ENCODE measurements around the gene BRIP1.
"Not testable (repeated sequence)": the region's sequence is repeated elsewhere in the genome, so short reads cannot be mapped to it uniquely, and the experiment has no call there.

The BRIP1 gene

DNA sequence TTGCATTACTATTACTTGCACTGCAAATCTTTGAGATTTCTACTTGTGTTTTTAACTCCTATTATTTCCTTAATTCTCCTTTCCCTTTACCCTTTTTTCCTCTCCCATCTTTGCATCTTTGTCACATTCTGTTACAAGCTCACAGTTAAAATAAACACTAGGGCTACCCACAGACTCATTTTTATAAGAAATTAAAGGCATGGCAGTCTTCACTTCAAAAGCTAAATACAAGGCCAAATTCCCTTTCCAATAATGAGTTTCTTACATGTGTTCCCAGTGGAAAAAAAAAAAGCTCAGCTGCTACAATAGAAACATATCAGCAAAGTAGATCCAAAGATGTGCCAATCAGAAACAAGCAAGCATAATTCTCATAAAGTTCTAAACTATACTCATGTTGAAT lies 3.7 kb upstream of the BRIP1 start:
- Histone ChIP-seq H3K9ac (ENCODE audit: low read depth, low read length) (no peak overlapping the region), H3K36me3 (ENCODE audit: control insufficient read depth, insufficient read depth, low read length) (peaks cover 53% of the 10 kb centered on the region), H3K9me3 (ENCODE audit: control insufficient read depth, insufficient read depth, low read length) (no peaks in the 10 kb centered on the region)

DNA sequence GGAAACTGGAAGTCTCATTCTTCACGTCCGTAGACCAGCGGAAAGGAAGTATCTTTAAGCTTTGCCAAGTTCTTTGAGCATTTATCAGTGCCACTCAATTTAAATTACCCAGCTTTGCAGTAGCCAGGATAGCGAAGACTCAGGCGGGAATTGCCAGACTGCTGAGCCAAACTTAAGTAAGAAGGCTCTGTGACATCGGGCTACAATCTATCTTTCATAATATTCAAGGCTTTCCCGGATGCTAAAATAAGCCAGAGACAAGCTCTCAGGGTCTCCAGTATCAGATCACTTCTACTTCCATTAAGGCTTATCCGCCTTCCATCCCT lies 436 bp upstream of the BRIP1 start:
- H3K9ac ChIP-seq (ENCODE audit: low read depth, low read length), result peak overlapping the region; percentile 72
- H3K4me3 ChIP-seq (ENCODE audit: low read depth, low read length), result peak overlapping the region; percentile 94
- H3K36me3 ChIP-seq (ENCODE audit: control insufficient read depth, insufficient read depth, low read length), result peaks cover 42% of the 10 kb centered on the region
- H3K9me3 ChIP-seq (ENCODE audit: control insufficient read depth, insufficient read depth, low read length), result no peaks in the 10 kb centered on the region
- no peaks in the 10 kb centered on the region for H3K27me3 ChIP-seq (ENCODE audit: control insufficient read depth, insufficient read depth, low read length)
- peaks cover 13% of the 10 kb centered on the region; the same call in 1 of the 2 replicates for H3K4me1 ChIP-seq (ENCODE audit: control insufficient read depth, insufficient read depth, low read length)
- peak overlapping the region; percentile 85 for H3K27ac ChIP-seq (ENCODE audit: low read depth, low read length)

More for the DNA sequence above, 3.7 kb upstream of the BRIP1 start:
- H3K27me3 ChIP-seq (ENCODE audit: control insufficient read depth, insufficient read depth, low read length), result no peaks in the 10 kb centered on the region
- peaks cover 4% of the 10 kb centered on the region; the same call in 1 of the 2 replicates for H3K4me1 ChIP-seq (ENCODE audit: control insufficient read depth, insufficient read depth, low read length)
- H3K4me3 ChIP-seq (ENCODE audit: low read depth, low read length), result no peak overlapping the region
- H3K27ac ChIP-seq (ENCODE audit: low read depth, low read length), result no peak overlapping the region

DNA sequence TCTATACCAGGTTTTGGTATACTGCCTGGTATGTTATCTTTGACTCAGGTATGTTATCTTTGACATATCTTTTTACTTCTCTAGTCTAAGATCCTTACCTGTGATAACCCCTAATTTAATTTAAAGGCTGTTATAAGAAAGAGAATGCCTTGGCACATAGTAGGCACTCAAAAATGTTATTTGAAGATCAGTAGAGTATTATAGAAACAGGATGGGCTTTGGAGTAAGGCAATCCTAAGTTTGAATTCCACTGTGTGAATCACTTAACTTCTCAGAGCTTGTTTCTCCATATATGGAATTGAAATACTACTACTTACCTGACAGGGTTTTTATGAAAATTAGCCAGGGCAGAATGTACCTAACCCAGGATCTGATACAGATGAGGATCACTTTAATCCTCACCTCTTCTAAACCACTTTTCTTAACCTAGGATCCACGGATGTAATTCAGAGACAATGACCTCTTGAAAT lies 1.2 kb downstream of the BRIP1 start:
- Histone ChIP-seq H3K4me1 (ENCODE audit: control insufficient read depth, insufficient read depth, low read length) (peaks cover 13% of the 10 kb centered on the region; the same call in 1 of the 2 replicates), H3K27ac (ENCODE audit: low read depth, low read length) (peak overlapping the region; percentile 97), H3K9ac (ENCODE audit: low read depth, low read length) (peak overlapping the region; percentile 94), H3K9me3 (ENCODE audit: control insufficient read depth, insufficient read depth, low read length) (no peaks in the 10 kb centered on the region), H3K36me3 (ENCODE audit: control insufficient read depth, insufficient read depth, low read length) (peaks cover 35% of the 10 kb centered on the region), H3K4me3 (ENCODE audit: low read depth, low read length) (peak overlapping the region; percentile 94), H3K27me3 (ENCODE audit: control insufficient read depth, insufficient read depth, low read length) (no peaks in the 10 kb centered on the region)

DNA sequence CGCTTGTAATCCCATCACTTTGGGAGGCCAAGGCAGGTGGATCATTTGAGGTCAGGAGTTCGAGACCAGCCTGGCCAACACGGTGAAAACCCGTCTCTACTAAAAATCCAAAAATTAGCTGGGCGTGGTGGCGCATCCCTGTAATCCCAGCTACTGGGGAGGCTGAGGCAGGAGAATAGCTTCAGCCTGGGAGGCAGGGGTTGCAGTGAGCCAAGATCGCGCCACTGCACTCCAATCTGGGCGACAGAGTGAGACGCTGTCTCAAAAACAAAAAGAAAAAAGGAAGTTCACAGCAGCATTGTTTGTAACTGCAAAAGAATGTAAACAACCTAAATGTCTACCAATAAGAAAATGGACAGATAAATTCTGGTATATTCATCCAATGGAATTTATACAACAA lies 2.9 kb downstream of the BRIP1 start:
- H3K4me3 ChIP-seq (ENCODE audit: low read depth, low read length); H3K9me3 ChIP-seq (ENCODE audit: control insufficient read depth, insufficient read depth, low read length); H3K27ac ChIP-seq (ENCODE audit: low read depth, low read length); H3K27me3 ChIP-seq (ENCODE audit: control insufficient read depth, insufficient read depth, low read length); H3K9ac ChIP-seq (ENCODE audit: low read depth, low read length): not testable (repeated sequence)
- Histone ChIP-seq H3K4me1 (ENCODE audit: control insufficient read depth, insufficient read depth, low read length) (peaks cover 13% of the 10 kb centered on the region; the same call in 1 of the 2 replicates), H3K36me3 (ENCODE audit: control insufficient read depth, insufficient read depth, low read length) (peaks cover 47% of the 10 kb centered on the region)

DNA sequence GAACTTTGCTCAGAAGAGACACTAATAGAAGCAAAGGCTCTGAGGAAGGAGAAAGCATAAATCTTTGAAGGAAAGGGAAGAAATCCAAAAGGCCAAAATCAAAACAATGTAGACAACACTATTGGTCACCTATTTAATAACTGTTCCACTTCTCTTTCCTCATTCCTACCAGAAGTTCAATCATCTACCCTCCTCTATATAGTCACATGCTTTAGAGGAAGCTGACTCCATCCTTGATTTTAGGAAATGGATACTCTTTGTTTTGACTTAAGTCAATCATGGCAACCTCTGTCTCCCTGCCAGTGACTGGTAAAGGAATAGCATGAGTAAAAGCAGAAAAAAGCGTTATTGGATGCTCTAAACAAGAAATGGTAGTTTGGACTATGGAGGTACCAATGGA lies 7.3 kb downstream of the BRIP1 start:
- Histone ChIP-seq H3K27ac (ENCODE audit: low read depth, low read length) (no peak overlapping the region), H3K27me3 (ENCODE audit: control insufficient read depth, insufficient read depth, low read length) (no peaks in the 10 kb centered on the region), H3K4me1 (ENCODE audit: control insufficient read depth, insufficient read depth, low read length) (no peaks in the 10 kb centered on the region), H3K9me3 (ENCODE audit: control insufficient read depth, insufficient read depth, low read length) (no peaks in the 10 kb centered on the region), H3K4me3 (ENCODE audit: low read depth, low read length) (no peak overlapping the region), H3K9ac (ENCODE audit: low read depth, low read length) (no peak overlapping the region), H3K36me3 (ENCODE audit: control insufficient read depth, insufficient read depth, low read length) (peaks cover 84% of the 10 kb centered on the region)

DNA sequence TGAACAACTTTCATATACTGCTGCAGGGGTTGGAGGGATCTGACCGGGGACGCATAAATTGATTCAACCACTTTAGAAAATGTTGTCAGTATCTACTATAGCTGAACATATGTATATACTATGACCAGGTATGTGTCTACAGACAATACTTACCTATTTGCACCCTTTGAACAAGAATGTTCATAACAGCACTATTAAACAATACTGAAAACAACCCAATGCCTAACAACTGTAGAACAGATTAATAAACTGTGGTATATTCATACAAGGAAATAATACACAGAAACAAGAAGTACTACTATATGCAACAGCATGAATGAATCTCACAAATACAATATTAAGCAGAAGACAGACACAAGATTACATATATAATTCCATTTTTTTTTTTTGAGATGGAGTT lies 10.5 kb downstream of the BRIP1 start:
- no peaks in the 10 kb centered on the region for H3K4me1 ChIP-seq (ENCODE audit: control insufficient read depth, insufficient read depth, low read length)
- H3K9ac ChIP-seq (ENCODE audit: low read depth, low read length), result no peak overlapping the region
- H3K36me3 ChIP-seq (ENCODE audit: control insufficient read depth, insufficient read depth, low read length), result peaks cover 81% of the 10 kb centered on the region

DNA sequence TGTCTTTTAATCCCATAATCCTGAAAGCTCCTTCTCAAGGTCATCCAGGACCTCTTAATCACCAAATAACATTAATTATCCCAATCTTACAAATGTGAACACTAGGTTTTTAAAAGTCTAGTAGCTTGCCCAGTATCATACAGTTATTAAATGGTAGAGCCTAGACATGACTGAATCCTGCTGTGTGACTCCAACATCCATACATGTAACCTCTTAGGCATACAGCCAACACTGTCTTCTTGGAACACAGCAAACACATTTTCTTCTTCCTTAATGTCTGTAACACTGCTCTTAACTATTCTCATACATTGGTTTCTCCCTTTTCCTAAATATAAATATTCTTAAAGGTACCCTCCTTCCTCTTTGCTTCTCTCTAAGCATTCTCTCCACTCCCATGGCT lies 13.7 kb downstream of the BRIP1 start:
- Histone ChIP-seq H3K9me3 (ENCODE audit: control insufficient read depth, insufficient read depth, low read length) (no peaks in the 10 kb centered on the region), H3K4me3 (ENCODE audit: low read depth, low read length) (no peak overlapping the region), H3K27ac (ENCODE audit: low read depth, low read length) (no peak overlapping the region), H3K9ac (ENCODE audit: low read depth, low read length) (no peak overlapping the region), H3K4me1 (ENCODE audit: control insufficient read depth, insufficient read depth, low read length) (no peaks in the 10 kb centered on the region), H3K27me3 (ENCODE audit: control insufficient read depth, insufficient read depth, low read length) (no peaks in the 10 kb centered on the region), H3K36me3 (ENCODE audit: control insufficient read depth, insufficient read depth, low read length) (peaks cover 83% of the 10 kb centered on the region)

More for the DNA sequence above, 10.5 kb downstream of the BRIP1 start:
- no peaks in the 10 kb centered on the region for H3K9me3 ChIP-seq (ENCODE audit: control insufficient read depth, insufficient read depth, low read length)
- no peak overlapping the region for H3K27ac ChIP-seq (ENCODE audit: low read depth, low read length)
- H3K27me3 ChIP-seq (ENCODE audit: control insufficient read depth, insufficient read depth, low read length), result no peaks in the 10 kb centered on the region
- H3K4me3 ChIP-seq (ENCODE audit: low read depth, low read length), result no peak overlapping the region

DNA sequence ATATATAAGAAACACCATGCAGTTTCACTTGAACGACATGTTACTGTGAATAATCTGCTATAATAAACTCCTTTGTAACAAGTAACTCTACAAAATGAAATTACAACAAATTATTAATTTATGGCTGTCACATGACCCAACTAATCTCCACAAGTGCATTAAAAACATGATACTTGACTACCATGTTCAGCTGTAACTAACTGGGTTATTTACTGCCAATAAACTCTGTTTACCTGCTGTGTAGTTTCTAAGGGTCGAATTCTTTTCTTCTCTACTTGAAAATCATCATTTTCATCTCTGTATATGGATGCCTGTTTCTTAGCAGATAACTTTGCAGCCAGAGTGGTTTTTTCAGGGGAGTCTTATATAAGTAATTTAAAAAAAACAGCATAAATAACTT lies 14.4 kb downstream of the BRIP1 start:
- Histone ChIP-seq H3K9me3 (ENCODE audit: control insufficient read depth, insufficient read depth, low read length) (no peaks in the 10 kb centered on the region), H3K36me3 (ENCODE audit: control insufficient read depth, insufficient read depth, low read length) (peaks cover 85% of the 10 kb centered on the region), H3K4me3 (ENCODE audit: low read depth, low read length) (no peak overlapping the region), H3K27me3 (ENCODE audit: control insufficient read depth, insufficient read depth, low read length) (no peaks in the 10 kb centered on the region), H3K9ac (ENCODE audit: low read depth, low read length) (no peak overlapping the region), H3K27ac (ENCODE audit: low read depth, low read length) (no peak overlapping the region), H3K4me1 (ENCODE audit: control insufficient read depth, insufficient read depth, low read length) (no peaks in the 10 kb centered on the region)

DNA sequence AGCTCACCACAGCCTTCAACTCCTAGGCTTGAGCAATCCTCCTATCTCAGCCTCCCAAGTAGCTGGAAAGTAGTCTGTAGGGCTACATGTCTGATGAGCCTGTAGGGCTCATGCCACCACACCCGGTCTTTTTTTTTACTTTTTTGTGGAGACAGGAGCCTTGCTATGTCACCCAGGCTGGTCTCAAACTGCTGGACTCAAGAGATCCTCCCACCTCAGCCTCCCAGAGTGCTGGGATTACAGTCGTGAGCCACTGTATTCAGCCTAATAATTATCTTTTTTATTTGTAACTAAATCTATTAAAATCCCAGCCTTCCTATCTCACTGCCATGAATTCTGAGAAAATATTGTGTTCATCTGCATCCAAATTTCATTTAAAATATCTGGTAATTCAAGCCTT lies 15.1 kb downstream of the BRIP1 start:
- Histone ChIP-seq H3K9ac (ENCODE audit: low read depth, low read length) (no peak overlapping the region), H3K27ac (ENCODE audit: low read depth, low read length) (no peak overlapping the region), H3K4me1 (ENCODE audit: control insufficient read depth, insufficient read depth, low read length) (no peaks in the 10 kb centered on the region), H3K9me3 (ENCODE audit: control insufficient read depth, insufficient read depth, low read length) (no peaks in the 10 kb centered on the region), H3K4me3 (ENCODE audit: low read depth, low read length) (no peak overlapping the region), H3K36me3 (ENCODE audit: control insufficient read depth, insufficient read depth, low read length) (peaks cover 83% of the 10 kb centered on the region), H3K27me3 (ENCODE audit: control insufficient read depth, insufficient read depth, low read length) (no peaks in the 10 kb centered on the region)

DNA sequence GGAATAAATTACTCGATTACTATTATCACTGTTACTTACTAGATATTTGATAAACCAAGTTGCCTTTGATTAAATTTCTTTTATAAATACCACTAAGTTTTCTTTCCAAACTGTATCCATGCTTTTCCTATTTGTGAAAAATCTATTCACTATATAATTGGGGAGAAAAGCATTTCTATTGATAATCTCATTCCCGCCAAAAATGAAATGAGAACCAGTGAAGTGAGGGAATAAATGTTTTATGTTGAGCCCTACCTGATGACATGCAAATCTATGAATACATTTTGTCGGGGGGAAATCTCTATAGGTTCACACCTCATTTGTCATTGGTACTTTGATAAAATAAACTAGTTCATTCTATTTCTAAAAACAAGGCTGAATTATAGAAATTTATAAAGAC lies 15.7 kb downstream of the BRIP1 start:
- Histone ChIP-seq H3K9me3 (ENCODE audit: control insufficient read depth, insufficient read depth, low read length) (no peaks in the 10 kb centered on the region), H3K27ac (ENCODE audit: low read depth, low read length) (no peak overlapping the region), H3K4me3 (ENCODE audit: low read depth, low read length) (no peak overlapping the region), H3K9ac (ENCODE audit: low read depth, low read length) (no peak overlapping the region), H3K4me1 (ENCODE audit: control insufficient read depth, insufficient read depth, low read length) (no peaks in the 10 kb centered on the region), H3K27me3 (ENCODE audit: control insufficient read depth, insufficient read depth, low read length) (no peaks in the 10 kb centered on the region), H3K36me3 (ENCODE audit: control insufficient read depth, insufficient read depth, low read length) (peaks cover 83% of the 10 kb centered on the region)

DNA sequence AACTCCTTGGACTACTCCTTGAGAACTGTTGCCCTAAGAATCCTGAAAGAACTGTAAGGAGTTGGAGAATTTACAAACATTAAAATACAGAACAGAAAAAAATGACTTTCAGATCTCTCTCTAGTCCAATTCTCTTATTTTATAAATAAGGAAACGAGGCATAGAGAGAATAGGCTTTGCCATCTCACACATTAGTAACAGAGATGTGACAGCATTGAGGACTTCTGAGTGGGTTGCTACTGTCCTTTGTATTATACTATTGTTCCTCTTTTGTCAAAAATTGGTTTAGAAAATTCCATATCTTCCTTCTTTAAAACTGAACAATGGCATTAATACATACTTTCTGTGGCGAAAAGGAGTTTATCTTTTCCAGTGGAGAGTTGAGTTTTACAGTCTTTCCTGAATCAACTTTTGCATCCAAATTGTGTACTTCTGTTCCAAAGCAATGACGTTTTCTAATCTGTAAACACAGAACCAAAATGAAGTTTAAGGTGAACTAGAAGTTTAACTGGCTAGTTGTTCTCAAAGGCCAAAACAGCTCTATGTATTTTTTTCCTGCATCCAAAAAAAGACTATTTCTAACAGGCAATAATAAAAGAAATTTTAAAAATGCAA lies 16.5 kb downstream of the BRIP1 start:
- H3K9ac ChIP-seq (ENCODE audit: low read depth, low read length), result no peak overlapping the region
- H3K4me1 ChIP-seq (ENCODE audit: control insufficient read depth, insufficient read depth, low read length), result no peaks in the 10 kb centered on the region
- no peaks in the 10 kb centered on the region for H3K9me3 ChIP-seq (ENCODE audit: control insufficient read depth, insufficient read depth, low read length)
- no peak overlapping the region for H3K27ac ChIP-seq (ENCODE audit: low read depth, low read length)
- peaks cover 81% of the 10 kb centered on the region for H3K36me3 ChIP-seq (ENCODE audit: control insufficient read depth, insufficient read depth, low read length)
- H3K4me3 ChIP-seq (ENCODE audit: low read depth, low read length), result no peak overlapping the region
- H3K27me3 ChIP-seq (ENCODE audit: control insufficient read depth, insufficient read depth, low read length), result no peaks in the 10 kb centered on the region

All from HUES48 (cell line).